ENCODE data around the gene PLEKHG4B. TPM values are rescaled to one million over a fixed set of nuclear protein-coding genes. Genes with fewer than 3 reads are reported as not detected.
A peak's percentile ranks its signal among the peaks of the same experiment; 100 is the strongest.

The PLEKHG4B gene
- total and polyA plus RNA-seq, 2 of the 4 experiments (the other 2 are of a cell fraction), result 1.1 TPM

DNA sequence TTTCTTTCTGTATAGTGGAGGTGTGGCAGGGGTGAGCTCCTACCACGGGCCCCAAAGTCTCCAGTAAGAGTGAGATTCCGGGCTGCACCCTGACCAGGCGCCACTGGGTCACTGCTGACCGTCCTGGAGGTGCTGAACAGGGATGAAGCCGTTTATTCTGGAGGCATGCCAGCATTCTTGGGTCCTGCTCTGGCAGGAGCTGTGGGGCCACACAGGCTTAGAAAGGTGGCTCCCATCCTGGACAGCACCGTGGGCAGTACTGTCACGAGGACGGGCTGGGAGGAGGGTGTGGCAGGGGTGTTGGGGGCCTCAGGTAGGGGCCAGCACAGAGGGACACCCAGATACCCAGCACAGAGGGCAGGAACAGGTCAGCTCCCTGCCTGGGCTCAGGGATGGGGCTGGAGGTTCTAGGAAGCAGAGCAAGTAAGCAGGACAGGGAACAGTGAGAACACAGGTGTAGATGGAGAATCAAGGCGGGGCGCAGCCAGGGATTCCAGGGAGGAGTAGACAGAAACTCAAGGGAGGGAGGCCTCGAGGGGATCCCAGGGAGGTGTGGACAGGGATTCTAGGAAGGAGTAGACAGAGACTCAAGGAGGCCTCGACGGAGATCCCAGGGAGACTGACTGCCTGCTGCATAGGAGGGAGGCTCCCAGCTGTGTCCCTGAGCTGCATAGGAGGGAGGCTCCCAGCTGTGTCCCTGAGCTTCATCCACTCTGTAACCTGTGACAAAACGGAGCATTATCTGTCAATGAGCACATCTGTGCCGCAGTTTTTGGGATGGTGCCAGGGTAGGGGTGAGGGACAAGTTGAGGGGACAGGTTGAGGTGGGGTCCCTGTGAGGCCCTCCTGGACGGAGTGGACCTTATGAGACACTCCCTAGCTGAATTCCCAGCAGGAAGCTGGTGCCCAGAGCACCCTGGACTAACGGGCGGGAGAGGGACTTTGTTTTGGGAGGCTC, 1.1 kb upstream of the PLEKHG4B start:
- no TSS peak for BruUV-seq (replicated peaks)
- intact Hi-C loops (cut with micrococcal nuclease), result no loop called here
- no peak for TF ChIP-seq FOS (IDR thresholded peaks at IDR 0.05; ENCODE audit: low read depth, low read length)
- no peak for TF ChIP-seq BHLHE40 (IDR thresholded peaks at IDR 0.05; ENCODE audit: low read depth, low read length)
- no peak for TF ChIP-seq MAZ (IDR thresholded peaks at IDR 0.05; ENCODE audit: borderline replicate concordance, low read depth, low read length)
- TF ChIP-seq CEBPB (IDR thresholded peaks at IDR 0.05; ENCODE audit: low read depth, low read length), result no peak
- TF ChIP-seq SMC3 (IDR thresholded peaks at IDR 0.05; ENCODE audit: low read depth, low read length), result no peak
- no peak for TF ChIP-seq RFX5 (IDR thresholded peaks at IDR 0.05; ENCODE audit: low read depth, low read length)
- TF ChIP-seq NFE2L2 (IDR thresholded peaks at IDR 0.05; ENCODE audit: low read depth, low read length), result no peak
- TF ChIP-seq CHD1 (IDR thresholded peaks at IDR 0.05; ENCODE audit: low read depth, low read length), result no peak
- TF ChIP-seq, protein P1, sequence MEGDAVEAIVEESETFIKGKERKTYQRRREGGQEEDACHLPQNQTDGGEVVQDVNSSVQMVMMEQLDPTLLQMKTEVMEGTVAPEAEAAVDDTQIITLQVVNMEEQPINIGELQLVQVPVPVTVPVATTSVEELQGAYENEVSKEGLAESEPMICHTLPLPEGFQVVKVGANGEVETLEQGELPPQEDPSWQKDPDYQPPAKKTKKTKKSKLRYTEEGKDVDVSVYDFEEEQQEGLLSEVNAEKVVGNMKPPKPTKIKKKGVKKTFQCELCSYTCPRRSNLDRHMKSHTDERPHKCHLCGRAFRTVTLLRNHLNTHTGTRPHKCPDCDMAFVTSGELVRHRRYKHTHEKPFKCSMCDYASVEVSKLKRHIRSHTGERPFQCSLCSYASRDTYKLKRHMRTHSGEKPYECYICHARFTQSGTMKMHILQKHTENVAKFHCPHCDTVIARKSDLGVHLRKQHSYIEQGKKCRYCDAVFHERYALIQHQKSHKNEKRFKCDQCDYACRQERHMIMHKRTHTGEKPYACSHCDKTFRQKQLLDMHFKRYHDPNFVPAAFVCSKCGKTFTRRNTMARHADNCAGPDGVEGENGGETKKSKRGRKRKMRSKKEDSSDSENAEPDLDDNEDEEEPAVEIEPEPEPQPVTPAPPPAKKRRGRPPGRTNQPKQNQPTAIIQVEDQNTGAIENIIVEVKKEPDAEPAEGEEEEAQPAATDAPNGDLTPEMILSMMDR (conservative IDR thresholded peaks at IDR 0.05; ENCODE audit: low read depth, low read length), result no peak
- TF ChIP-seq, protein P2, sequence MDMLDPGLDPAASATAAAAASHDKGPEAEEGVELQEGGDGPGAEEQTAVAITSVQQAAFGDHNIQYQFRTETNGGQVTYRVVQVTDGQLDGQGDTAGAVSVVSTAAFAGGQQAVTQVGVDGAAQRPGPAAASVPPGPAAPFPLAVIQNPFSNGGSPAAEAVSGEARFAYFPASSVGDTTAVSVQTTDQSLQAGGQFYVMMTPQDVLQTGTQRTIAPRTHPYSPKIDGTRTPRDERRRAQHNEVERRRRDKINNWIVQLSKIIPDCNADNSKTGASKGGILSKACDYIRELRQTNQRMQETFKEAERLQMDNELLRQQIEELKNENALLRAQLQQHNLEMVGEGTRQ (IDR thresholded peaks at IDR 0.05; ENCODE audit: low read depth, low read length), result no peak
- no peak for TF ChIP-seq MAFK (IDR thresholded peaks at IDR 0.05; ENCODE audit: low read depth, low read length)
- TF ChIP-seq, protein P3, sequence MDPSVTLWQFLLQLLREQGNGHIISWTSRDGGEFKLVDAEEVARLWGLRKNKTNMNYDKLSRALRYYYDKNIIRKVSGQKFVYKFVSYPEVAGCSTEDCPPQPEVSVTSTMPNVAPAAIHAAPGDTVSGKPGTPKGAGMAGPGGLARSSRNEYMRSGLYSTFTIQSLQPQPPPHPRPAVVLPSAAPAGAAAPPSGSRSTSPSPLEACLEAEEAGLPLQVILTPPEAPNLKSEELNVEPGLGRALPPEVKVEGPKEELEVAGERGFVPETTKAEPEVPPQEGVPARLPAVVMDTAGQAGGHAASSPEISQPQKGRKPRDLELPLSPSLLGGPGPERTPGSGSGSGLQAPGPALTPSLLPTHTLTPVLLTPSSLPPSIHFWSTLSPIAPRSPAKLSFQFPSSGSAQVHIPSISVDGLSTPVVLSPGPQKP (IDR thresholded peaks at IDR 0.05; ENCODE audit: borderline replicate concordance, low read depth, low read length), result no peak
- TF ChIP-seq RCOR1 (IDR thresholded peaks at IDR 0.05; ENCODE audit: insufficient replicate concordance, low read length), result no peak
- no peak for TF ChIP-seq MXI1 (IDR thresholded peaks at IDR 0.05; ENCODE audit: borderline replicate concordance, low read depth, low read length)

More for the DNA sequence above, 1.1 kb upstream of the PLEKHG4B start:
- Histone ChIP-seq H3K36me3 (ENCODE audit: control insufficient read depth, insufficient read depth, low read length) (no peaks in the 10 kb centered on the region), H3K27me3 (ENCODE audit: control insufficient read depth, insufficient read depth, low read length) (peaks cover 69% of the 10 kb centered on the region), H2BK120ac (ENCODE audit: low read depth, low read length) (no peak overlapping the region), H4K5ac (ENCODE audit: low read depth, low read length) (no peak overlapping the region), H3K27ac (ENCODE audit: insufficient read depth, low read length) (no peak overlapping the region), H2BK5ac (ENCODE audit: low read depth, low read length, poor library complexity, severe bottlenecking) (no peak overlapping the region), H2AK9ac (replicated peaks; ENCODE audit: low read depth, low read length, poor library complexity) (no peak overlapping the region), H3K4ac (ENCODE audit: low read depth, low read length) (no peak overlapping the region), H4K91ac (ENCODE audit: insufficient read depth, low read depth, low read length) (no peak overlapping the region), H3K4me3 (ENCODE audit: insufficient read depth, low read depth, low read length) (no peak overlapping the region), H2BK20ac (ENCODE audit: low read depth, low read length) (no peak overlapping the region), H2AK5ac (ENCODE audit: low read depth, low read length) (peak overlapping the region; percentile 35; the same call in 1 of the 2 replicates), H3K9ac (ENCODE audit: low read depth, low read length) (no peak overlapping the region), H3K9me1 (ENCODE audit: insufficient read depth, low read length) (no peaks in the 10 kb centered on the region), H3K4me1 (ENCODE audit: control insufficient read depth, insufficient read depth, low read length) (no peaks in the 10 kb centered on the region), H3K56ac (ENCODE audit: extremely low read depth, insufficient read depth, low read length) (no peak overlapping the region), H3K9me3 (ENCODE audit: control insufficient read depth, insufficient read depth, low read length) (no peaks in the 10 kb centered on the region), H3K79me1 (ENCODE audit: low read depth in 1 of 2, low read length in 2 of 2) (no peaks in the 10 kb centered on the region), H3K14ac (replicated peaks; ENCODE audit: low read depth, low read length) (no peak overlapping the region), H2AFZ (replicated peaks; ENCODE audit: low read length, poor library complexity) (peak overlapping the region; percentile 61), H3K23ac (ENCODE audit: low read depth, low read length) (no peak overlapping the region), H3K18ac (ENCODE audit: low read depth, low read length) (no peak overlapping the region), H3K4me2 (ENCODE audit: low read depth, low read length) (no peak overlapping the region), H2BK15ac (ENCODE audit: low read depth, low read length) (no peak overlapping the region), H4K20me1 (ENCODE audit: insufficient read depth, low read length) (no peaks in the 10 kb centered on the region), H4K8ac (ENCODE audit: low read depth in 2 of 2, low read length in 2 of 2) (no peak overlapping the region)
- WGBS, 2 experiments (ENCODE audit: extremely low coverage in 2 of 2, insufficient read length in 1 of 2), result 54% methylated on average over 10 of the region's 18 CpGs; no CpG with 5 or more reads in 1 of the 2 experiments
- peak; percentile 14 for ATAC-seq (ENCODE audit: low read depth)
- no peak for DNase-seq
- POLR2A ChIA-PET (ENCODE audit: unreplicated experiment), result no interaction called here
- in situ Hi-C loops (cut with MboI; ENCODE audit: low sequenced_read_pairs) (no loop called here), dilution Hi-C loops (cut with HindIII; ENCODE audit: low sequenced_read_pairs, unreplicated experiment) (no loop called here)
- CTCF ChIA-PET, result no interaction called here

Data from IMR-90 (cell line).